Measurements from ENCODE around the gene ITGAL. TPM values are rescaled to one million over a fixed set of nuclear protein-coding genes. Genes with fewer than 3 reads are reported as not detected.

The ITGAL gene
- total RNA-seq, 1 experiment from 2014 or later = not detected

DNA sequence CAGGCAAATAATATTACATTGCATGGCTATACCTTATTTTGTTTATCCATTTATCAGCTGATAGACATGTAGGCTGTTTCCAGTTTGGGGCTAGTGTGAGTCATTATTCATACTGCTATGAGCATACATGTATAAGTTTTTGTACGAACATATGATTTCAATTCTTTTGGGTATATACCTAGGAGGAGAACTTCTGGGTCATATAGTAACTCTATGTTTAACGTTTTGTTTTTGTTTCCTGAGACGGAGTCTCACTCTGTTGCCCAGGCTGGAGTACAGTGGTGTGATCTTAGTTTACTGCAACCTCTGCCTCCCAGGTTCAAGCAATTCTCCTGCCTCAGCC is 2.4 kb upstream of the ITGAL start:
- Histone ChIP-seq H3K27ac (ENCODE audit: insufficient read length, low read depth, low read length) (no peak overlapping the region), H2BK120ac (ENCODE audit: low read depth, low read length, poor library complexity, severe bottlenecking) (no peak overlapping the region), H3K23ac (ENCODE audit: insufficient read length, low read depth, low read length) (no peak overlapping the region), H3K27me3 (ENCODE audit: insufficient read depth, low read length) (no peaks in the 10 kb centered on the region), H3K14ac (ENCODE audit: insufficient read depth, low read length) (no peak overlapping the region), H3K23me2 (ENCODE audit: insufficient read length, low read depth, low read length, poor library complexity, severe bottlenecking) (no peaks in the 10 kb centered on the region), H2BK20ac (ENCODE audit: low read depth, low read length, poor library complexity, severe bottlenecking) (no peak overlapping the region), H3K9me3 (ENCODE audit: control insufficient read depth, low read depth, low read length) (no peaks in the 10 kb centered on the region), H3K4me2 (ENCODE audit: insufficient read depth, insufficient read length, low read length) (no peak overlapping the region), H4K91ac (ENCODE audit: insufficient read length, low read depth, low read length) (no peak overlapping the region), H3K9ac (ENCODE audit: extremely low read depth, insufficient read length, low read length) (no peak overlapping the region), H4K20me1 (ENCODE audit: control insufficient read depth, insufficient read depth, insufficient read length) (no peaks in the 10 kb centered on the region), H3K79me1 (ENCODE audit: insufficient read depth, low read depth, low read length, poor library complexity, severe bottlenecking) (no peaks in the 10 kb centered on the region), H2AFZ (ENCODE audit: low read length) (no peak overlapping the region), H2AK5ac (ENCODE audit: insufficient read length, low read length) (no peak overlapping the region), H3K18ac (ENCODE audit: insufficient read length, low read depth, low read length) (no peak overlapping the region), H3K4me1 (ENCODE audit: insufficient read depth, low read length) (no peaks in the 10 kb centered on the region), H3K4ac (ENCODE audit: low read depth, low read length) (no peak overlapping the region), H4K5ac (ENCODE audit: insufficient read length, low read depth, low read length) (no peak overlapping the region), H2BK15ac (ENCODE audit: low read depth, low read length) (no peak overlapping the region), H4K8ac (replicated peaks; ENCODE audit: insufficient read length, low read depth, low read length) (no peak overlapping the region), H2BK5ac (ENCODE audit: insufficient read length, low read length) (no peak overlapping the region), H3K56ac (ENCODE audit: insufficient read length, low read depth, low read length) (no peak overlapping the region), H3T11ph (ENCODE audit: low read length) (no peak overlapping the region), H2BK12ac (ENCODE audit: insufficient read length, low read depth, low read length) (no peak overlapping the region), H3K79me2 (ENCODE audit: insufficient read depth, low read length) (no peaks in the 10 kb centered on the region)
- Mint-ChIP-seq H3K36me3 (ENCODE audit: insufficient read depth in 1 of 3, low read depth in 3 of 3) (no peaks in the 10 kb centered on the region), H3K9me3 (no peaks in the 10 kb centered on the region; a peak in 2 of 5 replicates), H3K4me3 (no peak overlapping the region), H3K27me3 (ENCODE audit: low read depth) (peaks cover 3% of the 10 kb centered on the region), H3K27ac (no peak overlapping the region), H3K4me1 (peaks cover 0 to 5% of the 10 kb centered on the region in 2 experiments; a peak in 1 of 4 replicates)
- no peak for DNase-seq
- TF ChIP-seq CTCF (conservative IDR thresholded peaks at IDR 0.05) = no peak
- no CpG with 5 or more reads among the region's 3 CpGs for WGBS (ENCODE audit: extremely low coverage, insufficient read length, low lambda C conversion rate)

All from H9 (cell line).